WTC11 (cell line): ENCODE data around the gene STAT6. TPM values are rescaled to one million over a fixed set of nuclear protein-coding genes. Genes with fewer than 3 reads are reported as not detected.

Experiments
- ATAC-seq: fragments of 200-7000 bp; cut with Tn5 transposase; 2 replicates; pipeline ENCODE4 v1.10.0; 2021; ENCODE audit warnings: mild to moderate bottlenecking, moderate library complexity
- CTCF ChIA-PET: fragments of 300-600 bp; sonication (Branson Sonifier 250); formaldehyde crosslinking; loops from one replicate; lab custom pipeline; 2021; ENCODE audit warnings: antibody characterized with exemption; lab: Charles Lee
- POLR2A ChIA-PET: fragments of 350-600 bp; sonication (Branson Sonifier 250); formaldehyde crosslinking; loops from one replicate; lab custom pipeline; 2021; ENCODE audit warnings: antibody characterized with exemption; lab: Charles Lee
- DNase-seq: peaks from one replicate; pipeline ENCODE4 v3.0.0; 2021; ENCODE audit warnings: low spot score
- H3K27ac Mint-ChIP-seq: 2 replicates; pipeline ENCODE4 v1.8.0; 2021; ENCODE audit warnings: mixed read lengths
- H3K27me3 Mint-ChIP-seq: 2 replicates; pipeline ENCODE4 v1.8.0; 2021; ENCODE audit warnings: low read depth, mild to moderate bottlenecking, moderate library complexity, mixed read lengths
- H3K36me3 Mint-ChIP-seq: 2 replicates; pipeline ENCODE4 v1.8.0; 2021; ENCODE audit warnings: mixed read lengths
- H3K4me1 Mint-ChIP-seq: 2 replicates; pipeline ENCODE4 v1.8.0; 2022; ENCODE audit warnings: mixed read lengths
- H3K4me3 Mint-ChIP-seq: 2 replicates; pipeline ENCODE4 v1.8.0; 2021; ENCODE audit warnings: mild to moderate bottlenecking, moderate library complexity, mixed read lengths
- H3K9me3 Mint-ChIP-seq: 2 replicates; pipeline ENCODE4 v1.8.0; 2021; ENCODE audit warnings: mixed read lengths
- E2F1 ChIP-seq: sonication (generic); formaldehyde crosslinking; IDR thresholded peaks from 2 replicates; pipeline ENCODE4 v1.8.0; 2022; ENCODE audit warnings: mild to moderate bottlenecking, missing genetic modification reagents
- E2F4 ChIP-seq: sonication (generic); formaldehyde crosslinking; IDR thresholded peaks from 2 replicates; pipeline ENCODE4 v1.8.1; 2022; ENCODE audit warnings: low read depth, mild to moderate bottlenecking, moderate library complexity, missing genetic modification reagents, borderline replicate concordance
- ERG ChIP-seq: fragments of 250-450 bp; sonication (Bioruptor Pico); IDR thresholded peaks from 2 replicates; pipeline ENCODE4 v1.8.0; 2021; ENCODE audit warnings: mild to moderate bottlenecking
- IRF1 ChIP-seq: sonication (generic); formaldehyde crosslinking; IDR thresholded peaks from 2 replicates; pipeline ENCODE4 v1.8.0; 2023; ENCODE audit warnings: missing genetic modification reagents
- SMAD3 ChIP-seq: sonication (generic); formaldehyde crosslinking; IDR thresholded peaks from 2 replicates; pipeline ENCODE4 v1.8.0; 2022; ENCODE audit warnings: missing genetic modification reagents, mild to moderate bottlenecking, borderline replicate concordance
- SOX15 ChIP-seq: fragments of 250-450 bp; sonication (Bioruptor Pico); IDR thresholded peaks from 2 replicates; pipeline ENCODE4 v1.9.0; 2021; ENCODE audit warnings: mild to moderate bottlenecking
- ZBTB21 ChIP-seq: sonication (generic); formaldehyde crosslinking; IDR thresholded peaks from 2 replicates; pipeline ENCODE4 v1.8.1; 2023; ENCODE audit warnings: mild to moderate bottlenecking, missing genetic modification reagents, borderline replicate concordance
- ZNF396 ChIP-seq: fragments of 250-450 bp; sonication (Bioruptor Pico); IDR thresholded peaks from 2 replicates; pipeline ENCODE4 v1.8.0; 2021; ENCODE audit warnings: mild to moderate bottlenecking, moderate library complexity, borderline replicate concordance
- ZNF425 ChIP-seq: fragments of 250-450 bp; sonication (Bioruptor Pico); conservative IDR thresholded peaks from 2 replicates; pipeline ENCODE4 v1.9.0; 2021; ENCODE audit warnings: mild to moderate bottlenecking
- total RNA-seq: library from RNA; stranded (reverse); gene quantifications from 3 replicates; pipeline ENCODE4 v1.2.3, GENCODE V29; 2021
- TF ChIP-seq, protein P1 (sequence below): sonication (generic); formaldehyde crosslinking; IDR thresholded peaks from 2 replicates; pipeline ENCODE4 v1.8.0; 2023; ENCODE audit warnings: missing genetic modification reagents, mild to moderate bottlenecking, borderline replicate concordance
- TF ChIP-seq, protein P2 (sequence below): sonication (generic); formaldehyde crosslinking; IDR thresholded peaks from 2 replicates; pipeline ENCODE4 v1.8.0; 2022; ENCODE audit warnings: mild to moderate bottlenecking, missing genetic modification reagents
- TF ChIP-seq, protein P3 (sequence below): fragments of 250-450 bp; sonication (Bioruptor Pico); IDR thresholded peaks from 2 replicates; pipeline ENCODE4 v1.9.0; 2021; ENCODE audit warnings: mild to moderate bottlenecking
- TF ChIP-seq, protein P4 (sequence below): sonication (generic); formaldehyde crosslinking; IDR thresholded peaks from 2 replicates; pipeline ENCODE4 v1.8.1; 2023; ENCODE audit warnings: mild to moderate bottlenecking, missing genetic modification reagents, moderate library complexity

STAT6 gene
- total RNA-seq, 1 experiment from 2014 or later = 47.0 TPM

- no peaks in the 10 kb centered on the region for H3K27me3 Mint-ChIP-seq
- no peaks in the 10 kb centered on the region for H3K36me3 Mint-ChIP-seq
- ChIA-PET CTCF (interaction anchor here (0.6 to 2.3 kb wide), 9 partner anchors 9 to 110 kb away, joined by 3 to 11 read pairs (median 3); no protein-coding TSS in a partner anchor), POLR2A (interaction anchor here (1.0 kb wide), 1 partner anchor 96 kb away, joined by 3 read pairs; the partner anchor contains the start of gene SHMT2)
- no peak for DNase-seq
- H3K27ac Mint-ChIP-seq = peak overlapping the region; percentile 56; the same call in 1 of the 2 replicates
- H3K4me3 Mint-ChIP-seq = 0 out of 2 replicates have a peak overlapping the region, but pooled peaks have one; percentile 18
- no peaks in the 10 kb centered on the region for H3K9me3 Mint-ChIP-seq
- ATAC-seq = no peak
- peaks cover 70% of the 10 kb centered on the region for H3K4me1 Mint-ChIP-seq
- TF ChIP-seq, protein P1, sequence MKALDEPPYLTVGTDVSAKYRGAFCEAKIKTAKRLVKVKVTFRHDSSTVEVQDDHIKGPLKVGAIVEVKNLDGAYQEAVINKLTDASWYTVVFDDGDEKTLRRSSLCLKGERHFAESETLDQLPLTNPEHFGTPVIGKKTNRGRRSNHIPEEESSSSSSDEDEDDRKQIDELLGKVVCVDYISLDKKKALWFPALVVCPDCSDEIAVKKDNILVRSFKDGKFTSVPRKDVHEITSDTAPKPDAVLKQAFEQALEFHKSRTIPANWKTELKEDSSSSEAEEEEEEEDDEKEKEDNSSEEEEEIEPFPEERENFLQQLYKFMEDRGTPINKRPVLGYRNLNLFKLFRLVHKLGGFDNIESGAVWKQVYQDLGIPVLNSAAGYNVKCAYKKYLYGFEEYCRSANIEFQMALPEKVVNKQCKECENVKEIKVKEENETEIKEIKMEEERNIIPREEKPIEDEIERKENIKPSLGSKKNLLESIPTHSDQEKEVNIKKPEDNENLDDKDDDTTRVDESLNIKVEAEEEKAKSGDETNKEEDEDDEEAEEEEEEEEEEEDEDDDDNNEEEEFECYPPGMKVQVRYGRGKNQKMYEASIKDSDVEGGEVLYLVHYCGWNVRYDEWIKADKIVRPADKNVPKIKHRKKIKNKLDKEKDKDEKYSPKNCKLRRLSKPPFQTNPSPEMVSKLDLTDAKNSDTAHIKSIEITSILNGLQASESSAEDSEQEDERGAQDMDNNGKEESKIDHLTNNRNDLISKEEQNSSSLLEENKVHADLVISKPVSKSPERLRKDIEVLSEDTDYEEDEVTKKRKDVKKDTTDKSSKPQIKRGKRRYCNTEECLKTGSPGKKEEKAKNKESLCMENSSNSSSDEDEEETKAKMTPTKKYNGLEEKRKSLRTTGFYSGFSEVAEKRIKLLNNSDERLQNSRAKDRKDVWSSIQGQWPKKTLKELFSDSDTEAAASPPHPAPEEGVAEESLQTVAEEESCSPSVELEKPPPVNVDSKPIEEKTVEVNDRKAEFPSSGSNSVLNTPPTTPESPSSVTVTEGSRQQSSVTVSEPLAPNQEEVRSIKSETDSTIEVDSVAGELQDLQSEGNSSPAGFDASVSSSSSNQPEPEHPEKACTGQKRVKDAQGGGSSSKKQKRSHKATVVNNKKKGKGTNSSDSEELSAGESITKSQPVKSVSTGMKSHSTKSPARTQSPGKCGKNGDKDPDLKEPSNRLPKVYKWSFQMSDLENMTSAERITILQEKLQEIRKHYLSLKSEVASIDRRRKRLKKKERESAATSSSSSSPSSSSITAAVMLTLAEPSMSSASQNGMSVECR = no peak
- TF ChIP-seq, protein P2, sequence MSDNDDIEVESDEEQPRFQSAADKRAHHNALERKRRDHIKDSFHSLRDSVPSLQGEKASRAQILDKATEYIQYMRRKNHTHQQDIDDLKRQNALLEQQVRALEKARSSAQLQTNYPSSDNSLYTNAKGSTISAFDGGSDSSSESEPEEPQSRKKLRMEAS = no peak
- TF ChIP-seq SOX15 (no peak), SMAD3 (no peak), IRF1 (no peak), ZNF425 (CRISPR knock-in tag) (no peak), ERG (CRISPR knock-in tag) (no peak), ZBTB21 (CRISPR knock-in tag) (no peak)
- TF ChIP-seq, protein P3, sequence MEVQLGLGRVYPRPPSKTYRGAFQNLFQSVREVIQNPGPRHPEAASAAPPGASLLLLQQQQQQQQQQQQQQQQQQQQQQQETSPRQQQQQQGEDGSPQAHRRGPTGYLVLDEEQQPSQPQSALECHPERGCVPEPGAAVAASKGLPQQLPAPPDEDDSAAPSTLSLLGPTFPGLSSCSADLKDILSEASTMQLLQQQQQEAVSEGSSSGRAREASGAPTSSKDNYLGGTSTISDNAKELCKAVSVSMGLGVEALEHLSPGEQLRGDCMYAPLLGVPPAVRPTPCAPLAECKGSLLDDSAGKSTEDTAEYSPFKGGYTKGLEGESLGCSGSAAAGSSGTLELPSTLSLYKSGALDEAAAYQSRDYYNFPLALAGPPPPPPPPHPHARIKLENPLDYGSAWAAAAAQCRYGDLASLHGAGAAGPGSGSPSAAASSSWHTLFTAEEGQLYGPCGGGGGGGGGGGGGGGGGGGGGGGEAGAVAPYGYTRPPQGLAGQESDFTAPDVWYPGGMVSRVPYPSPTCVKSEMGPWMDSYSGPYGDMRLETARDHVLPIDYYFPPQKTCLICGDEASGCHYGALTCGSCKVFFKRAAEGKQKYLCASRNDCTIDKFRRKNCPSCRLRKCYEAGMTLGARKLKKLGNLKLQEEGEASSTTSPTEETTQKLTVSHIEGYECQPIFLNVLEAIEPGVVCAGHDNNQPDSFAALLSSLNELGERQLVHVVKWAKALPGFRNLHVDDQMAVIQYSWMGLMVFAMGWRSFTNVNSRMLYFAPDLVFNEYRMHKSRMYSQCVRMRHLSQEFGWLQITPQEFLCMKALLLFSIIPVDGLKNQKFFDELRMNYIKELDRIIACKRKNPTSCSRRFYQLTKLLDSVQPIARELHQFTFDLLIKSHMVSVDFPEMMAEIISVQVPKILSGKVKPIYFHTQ (CRISPR knock-in tag) = no peak
These were observed 21.9 kb upstream of the STAT6 start for GRCh38 chr12:57133013-57133569.

DNA sequence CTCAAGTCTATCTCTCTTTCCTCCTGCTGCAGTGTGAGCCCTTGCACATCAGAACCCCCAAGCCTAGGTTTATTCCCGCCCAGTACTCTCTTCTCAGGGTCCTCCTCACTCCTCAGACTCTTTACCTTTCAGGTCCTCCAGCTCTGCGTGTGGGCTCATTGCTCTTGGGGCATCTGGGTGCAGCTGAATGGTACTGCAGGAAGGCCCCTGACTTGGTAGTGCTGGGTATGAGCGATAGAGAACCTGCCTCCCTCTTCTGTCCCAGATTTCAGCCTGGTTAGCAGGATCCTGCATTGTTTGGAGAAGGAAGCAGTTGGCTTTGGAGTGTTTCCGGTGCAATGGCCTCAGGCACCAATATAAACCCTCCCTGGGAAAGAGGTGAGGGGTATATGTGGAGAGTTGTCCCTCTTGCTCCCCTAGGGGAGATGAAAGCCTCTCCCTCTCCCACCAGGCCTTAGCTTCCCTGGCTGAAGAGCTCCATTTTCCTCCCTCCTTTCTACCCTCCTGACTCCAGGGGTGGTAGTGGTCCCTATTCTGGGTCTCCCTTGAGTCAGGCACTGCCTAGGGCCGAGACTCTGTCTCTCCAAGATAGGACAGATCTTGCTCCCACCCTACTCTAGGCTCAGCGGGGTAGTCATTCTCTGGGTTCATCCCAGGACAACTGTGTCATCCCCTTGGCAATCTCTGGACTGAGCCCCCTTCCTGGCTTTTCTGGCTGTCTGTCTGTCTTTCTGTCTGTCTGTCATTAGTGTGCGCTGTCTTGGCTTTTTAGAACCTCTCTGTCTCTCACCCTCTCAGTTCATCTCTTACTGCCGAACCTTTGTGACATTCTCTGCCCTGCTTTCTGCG lies 21.0 kb upstream of the STAT6 start:
- DNase-seq (no peak), ATAC-seq (no peak)
- H3K4me3 Mint-ChIP-seq = peak overlapping the region; percentile 6; the same call in 1 of the 2 replicates
- no peaks in the 10 kb centered on the region for H3K27me3 Mint-ChIP-seq
- H3K36me3 Mint-ChIP-seq = no peaks in the 10 kb centered on the region
- H3K9me3 Mint-ChIP-seq = no peaks in the 10 kb centered on the region
- peak overlapping the region; percentile 84; the same call in 1 of the 2 replicates for H3K27ac Mint-ChIP-seq
- ChIA-PET CTCF (interaction anchor here (0.9 to 2.5 kb wide), 7 partner anchors 8 to 495 kb away, joined by 3 to 11 read pairs (median 7); partner anchors contain the start of gene STAT6), POLR2A (interaction anchor here (1.0 kb wide), 1 partner anchor 97 kb away, joined by 3 read pairs; the partner anchor contains the start of gene SHMT2)
- peaks cover 70% of the 10 kb centered on the region for H3K4me1 Mint-ChIP-seq
- TF ChIP-seq E2F1 (CRISPR knock-in tag) (no peak), ERG (CRISPR knock-in tag) (no peak), ZNF396 (no peak), E2F4 (no peak)
- TF ChIP-seq, protein P4, sequence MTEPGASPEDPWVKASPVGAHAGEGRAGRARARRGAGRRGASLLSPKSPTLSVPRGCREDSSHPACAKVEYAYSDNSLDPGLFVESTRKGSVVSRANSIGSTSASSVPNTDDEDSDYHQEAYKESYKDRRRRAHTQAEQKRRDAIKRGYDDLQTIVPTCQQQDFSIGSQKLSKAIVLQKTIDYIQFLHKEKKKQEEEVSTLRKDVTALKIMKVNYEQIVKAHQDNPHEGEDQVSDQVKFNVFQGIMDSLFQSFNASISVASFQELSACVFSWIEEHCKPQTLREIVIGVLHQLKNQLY = no peak
